MCF 10A (cell line): Measurements from ENCODE around the gene EGF. TPM values are rescaled to one million over a fixed set of nuclear protein-coding genes. Genes with fewer than 3 reads are reported as not detected.
A peak's percentile ranks its signal among the peaks of the same experiment; 100 is the strongest.

Experiments used
- BruUV-seq: library from RNA; stranded (reverse); fragments of 400-500 nt; replicated peaks from 2 replicates; lab custom pipeline; 2021; lab: Mats Ljungman, UMichigan
- CTCF ChIA-PET: fragments of 300-600 bp; sonication (Branson Sonifier 250); formaldehyde crosslinking; extraction: SDS; loops from one replicate; lab custom pipeline; 2021; ENCODE audit warnings: antibody characterized with exemption, inconsistent platforms; lab: Yijun Ruan, JAX
- POLR2A ChIA-PET: fragments of 300-600, 350-650 bp; sonication (Branson Sonifier 250); formaldehyde crosslinking; extraction: SDS; loops from one replicate; lab custom pipeline; 2020; ENCODE audit warnings: antibody characterized with exemption, inconsistent platforms; lab: Yijun Ruan, JAX
- DNase-seq: peaks from one replicate; pipeline ENCODE4 v3.0.0-alpha.2; 2018; ENCODE audit not compliant: unreplicated experiment
- H3K27ac Mint-ChIP-seq: one replicate; pipeline ENCODE4 v1.8.0; 2022; ENCODE audit warnings: mild to moderate bottlenecking, low read depth, mixed read lengths; ENCODE audit not compliant: unreplicated experiment
- H3K27me3 Mint-ChIP-seq: one replicate; pipeline ENCODE4 v1.8.0; 2022; ENCODE audit warnings: mixed read lengths; ENCODE audit not compliant: insufficient read depth, unreplicated experiment
- H3K36me3 Mint-ChIP-seq: one replicate; pipeline ENCODE4 v1.8.0; 2022; ENCODE audit warnings: mild to moderate bottlenecking, moderate library complexity, mixed read lengths; ENCODE audit not compliant: insufficient read depth, unreplicated experiment
- H3K4me1 Mint-ChIP-seq: one replicate; pipeline ENCODE4 v1.8.0; 2022; ENCODE audit warnings: mixed read lengths; ENCODE audit not compliant: insufficient read depth, unreplicated experiment
- H3K4me3 Mint-ChIP-seq: one replicate; pipeline ENCODE4 v1.8.0; 2022; ENCODE audit warnings: mild to moderate bottlenecking, moderate library complexity, mixed read lengths; ENCODE audit not compliant: unreplicated experiment
- H3K9me3 Mint-ChIP-seq: one replicate; pipeline ENCODE4 v1.8.0; 2022; ENCODE audit warnings: mixed read lengths; ENCODE audit not compliant: unreplicated experiment
- CTCF ChIP-seq: fragments of 200-600 bp; IDR thresholded peaks from one replicate; pipeline ENCODE4 v1.8.0; 2022; ENCODE audit warnings: antibody characterized with exemption, mild to moderate bottlenecking; ENCODE audit not compliant: unreplicated experiment
- intact Hi-C: fragments of 100-400 bp; cut with micrococcal nuclease; formaldehyde crosslinking; loops from 2 replicates; pipeline ENCODE4 v1.14.1; 2022
- total RNA-seq: library from RNA; stranded (reverse); gene quantifications from 2 replicates; pipeline ENCODE4 v1.2.3, GENCODE V29; 2022

Gene EGF
- total RNA-seq, 1 experiment from 2014 or later: 0.12 TPM

GRCh38 chr4:109994415-109994827 lies 81.7 kb downstream of the EGF start:
- Mint-ChIP-seq H3K9me3 (no peaks in the 10 kb centered on the region), H3K36me3 (no peaks in the 10 kb centered on the region), H3K4me1 (peaks cover 11% of the 10 kb centered on the region), H3K27me3 (no peaks in the 10 kb centered on the region), H3K27ac (no peak overlapping the region), H3K4me3 (no peak overlapping the region)
- ChIA-PET POLR2A (no interaction called here), CTCF (interaction anchor here (1.5 to 19.3 kb wide), 3 partner anchors 11 to 592 kb away, joined by 5 to 744 read pairs (median 10); no protein-coding TSS in a partner anchor)
- TF ChIP-seq CTCF: no peak
- DNase-seq: no peak
- intact Hi-C loops: loop anchor here (10.0 kb wide), 1 partner anchor 1140 kb away; no protein-coding TSS in a partner anchor
- no TSS peak for BruUV-seq

GRCh38 chr4:109996526-109996925 lies 83.8 kb downstream of the EGF start:
- no TSS peak for BruUV-seq
- intact Hi-C loops: loop anchor here (5.0 to 10.0 kb wide), 3 partner anchors 591 to 1286 kb away; no protein-coding TSS in a partner anchor
- H3K27me3 Mint-ChIP-seq: no peaks in the 10 kb centered on the region
- no peak overlapping the region for H3K27ac Mint-ChIP-seq
- TF ChIP-seq CTCF: no peak
- H3K36me3 Mint-ChIP-seq: no peaks in the 10 kb centered on the region
- ChIA-PET CTCF (interaction anchor here (0.6 to 19.3 kb wide), 10 partner anchors 8 to 1789 kb away, joined by 3 to 744 read pairs (median 4); no protein-coding TSS in a partner anchor), POLR2A (no interaction called here)
- no peak for DNase-seq
- H3K9me3 Mint-ChIP-seq: no peaks in the 10 kb centered on the region
- no peak overlapping the region for H3K4me3 Mint-ChIP-seq
- no peaks in the 10 kb centered on the region for H3K4me1 Mint-ChIP-seq

DNA sequence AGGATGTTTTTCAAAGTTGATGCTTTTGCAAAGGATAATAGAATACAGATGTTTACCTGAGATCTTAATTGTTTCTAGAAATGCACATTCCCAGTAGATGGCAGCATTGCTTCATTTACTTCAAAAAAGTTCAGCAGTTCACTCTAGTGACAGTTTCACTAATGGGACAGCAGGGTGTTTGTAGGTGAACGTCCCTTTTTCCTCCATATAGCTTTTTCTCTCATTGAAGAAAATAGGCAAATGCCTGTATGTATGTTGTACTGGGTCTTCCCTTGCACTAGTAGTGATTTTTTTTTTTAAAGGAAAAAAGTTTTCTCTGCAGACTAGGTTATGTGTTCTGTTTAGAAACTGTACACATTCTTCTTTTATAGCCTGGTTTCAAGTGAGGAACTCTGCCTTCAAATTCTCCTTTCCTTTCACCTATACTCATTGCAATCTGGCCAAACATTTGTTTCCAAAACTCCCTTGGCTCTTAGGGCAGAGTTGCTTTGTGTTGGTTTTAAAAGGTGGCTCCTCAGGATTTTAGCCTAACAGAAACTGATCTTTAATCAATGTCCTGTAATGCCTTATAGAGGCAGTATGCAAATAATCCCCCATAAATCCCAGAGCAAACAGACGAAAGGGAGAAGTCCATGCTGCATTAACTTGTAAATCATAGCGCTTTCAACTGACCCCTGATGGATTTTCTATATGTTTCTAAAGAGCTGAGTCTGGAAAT lies 86.3 kb downstream of the EGF start:
- DNase-seq: peak; percentile 75
- H3K4me1 Mint-ChIP-seq: no peaks in the 10 kb centered on the region
- CTCF ChIA-PET: interaction anchor here (0.5 to 19.3 kb wide), 36 partner anchors 10 to 1851 kb away, joined by 3 to 744 read pairs (median 4); no protein-coding TSS in a partner anchor

More for the DNA sequence above, 86.3 kb downstream of the EGF start:
- Mint-ChIP-seq H3K4me3 (no peak overlapping the region), H3K36me3 (no peaks in the 10 kb centered on the region), H3K27me3 (no peaks in the 10 kb centered on the region), H3K27ac (no peak overlapping the region), H3K9me3 (no peaks in the 10 kb centered on the region)
- no TSS peak for BruUV-seq
- intact Hi-C loops: loop anchor here (1.0 to 10.0 kb wide), 5 partner anchors 512 to 1283 kb away; no protein-coding TSS in a partner anchor
- TF ChIP-seq CTCF: peak; percentile 74
- POLR2A ChIA-PET: interaction anchor here (1.5 kb wide), 2 partner anchors 10 to 510 kb away, joined by 4 to 7 read pairs; no protein-coding TSS in a partner anchor
